HepG2 (cell line): ENCODE data around the gene PLXNA1. TPM values are rescaled to one million over a fixed set of nuclear protein-coding genes. Genes with fewer than 3 reads are reported as not detected.

Experiments used
- ISX ChIP-seq: sonication (generic); formaldehyde crosslinking; conservative IDR thresholded peaks from 2 replicates; pipeline ENCODE4 v1.5.0; 2020; ENCODE audit warnings: missing genetic modification reagents
- KDM6A ChIP-seq: IDR thresholded peaks from 2 replicates; pipeline ENCODE4 v1.6.1; 2016; ENCODE audit warnings: low read depth
- MIER2 ChIP-seq: IDR thresholded peaks from 2 replicates; pipeline ENCODE4 v1.6.1; 2016; ENCODE audit warnings: missing biosample characterization, missing genetic modification reagents
- ZNF558 ChIP-seq: sonication (generic); formaldehyde crosslinking; IDR thresholded peaks from 2 replicates; pipeline ENCODE4 v1.9.0; 2022; ENCODE audit warnings: mild to moderate bottlenecking, missing genetic modification reagents, borderline replicate concordance
- polyA plus RNA-seq, 8 experiments: library from polyadenylated mRNA; depleted of rRNA in 3 of 8; stranded (reverse) in 7 of 8; unstranded in 1 of 8; fragments of >200 nt; fragmentation: Illumina TruSeq in 4 of 8; extraction: Trizol in 4 of 8; gene quantifications; 2 replicates each; pipeline versions ENCODE4 v1.2.1 to v1.2.3, GENCODE V29; 2011 to 2016; ENCODE audit warnings: low read depth in 4 of 8, missing spikeins in 1 of 8, mixed read lengths in 1 of 8; ENCODE audit not compliant: insufficient read depth in 1 of 8
- total RNA-seq, 5 experiments: library from RNA; depleted of rRNA; stranded (reverse); fragments of >200 nt; fragmentation: Illumina TruSeq; extraction: Trizol; gene quantifications; 2 replicates each; pipeline ENCODE4 v1.2.3, GENCODE V29; 2016; ENCODE audit warnings: low read depth in 1 of 5
- TF ChIP-seq, protein P1 (sequence below): sonication (generic); formaldehyde crosslinking; IDR thresholded peaks from 2 replicates; pipeline ENCODE4 v1.5.1; 2020; ENCODE audit warnings: mild to moderate bottlenecking, missing genetic modification reagents, moderate library complexity
- TF ChIP-seq, protein P2 (sequence below): sonication (generic); formaldehyde crosslinking; IDR thresholded peaks from 2 replicates; pipeline ENCODE4 v1.4.0; 2020; ENCODE audit warnings: missing genetic modification reagents

The PLXNA1 gene
- total and polyA plus RNA-seq, 2 of the 13 experiments (the other 11 are each of a cell fraction or from before 2014, with no cell fraction given), result 16.6 to 18.2 TPM

DNA sequence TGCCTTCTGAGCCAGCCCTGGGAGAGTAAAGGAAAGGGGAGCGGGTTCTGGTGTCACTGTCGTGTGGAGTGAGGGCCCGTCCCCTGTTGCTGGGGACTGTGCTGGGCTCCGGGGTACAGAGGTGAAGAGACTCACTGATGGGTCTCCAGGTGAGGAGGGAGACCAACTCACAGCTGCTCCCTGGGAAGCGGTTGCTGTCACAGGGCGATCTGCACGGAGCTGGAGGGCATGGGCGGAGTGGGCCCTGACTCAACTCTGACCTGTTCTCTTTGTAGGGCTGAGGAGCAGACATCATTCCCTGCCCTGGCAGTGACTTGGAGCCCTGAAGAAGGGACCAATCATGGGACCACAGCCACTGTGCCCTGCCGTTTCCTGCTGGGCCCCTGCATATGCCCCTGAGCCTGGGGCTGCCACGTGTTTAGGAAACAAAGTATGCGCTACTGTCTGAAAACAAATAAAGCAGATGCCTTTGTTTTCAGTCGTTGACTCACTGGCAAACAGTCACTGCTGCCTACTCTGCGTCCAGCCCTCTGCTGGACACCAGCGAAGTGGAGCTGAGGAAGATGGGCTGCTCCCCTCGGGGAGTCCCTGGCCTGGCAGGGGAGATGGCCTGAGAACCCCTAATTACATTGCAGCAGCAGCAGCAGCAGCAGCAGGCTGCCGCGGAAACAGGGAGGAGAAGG lies 22.9 kb upstream of the PLXNA1 start (continued):
- TF ChIP-seq, protein P1, sequence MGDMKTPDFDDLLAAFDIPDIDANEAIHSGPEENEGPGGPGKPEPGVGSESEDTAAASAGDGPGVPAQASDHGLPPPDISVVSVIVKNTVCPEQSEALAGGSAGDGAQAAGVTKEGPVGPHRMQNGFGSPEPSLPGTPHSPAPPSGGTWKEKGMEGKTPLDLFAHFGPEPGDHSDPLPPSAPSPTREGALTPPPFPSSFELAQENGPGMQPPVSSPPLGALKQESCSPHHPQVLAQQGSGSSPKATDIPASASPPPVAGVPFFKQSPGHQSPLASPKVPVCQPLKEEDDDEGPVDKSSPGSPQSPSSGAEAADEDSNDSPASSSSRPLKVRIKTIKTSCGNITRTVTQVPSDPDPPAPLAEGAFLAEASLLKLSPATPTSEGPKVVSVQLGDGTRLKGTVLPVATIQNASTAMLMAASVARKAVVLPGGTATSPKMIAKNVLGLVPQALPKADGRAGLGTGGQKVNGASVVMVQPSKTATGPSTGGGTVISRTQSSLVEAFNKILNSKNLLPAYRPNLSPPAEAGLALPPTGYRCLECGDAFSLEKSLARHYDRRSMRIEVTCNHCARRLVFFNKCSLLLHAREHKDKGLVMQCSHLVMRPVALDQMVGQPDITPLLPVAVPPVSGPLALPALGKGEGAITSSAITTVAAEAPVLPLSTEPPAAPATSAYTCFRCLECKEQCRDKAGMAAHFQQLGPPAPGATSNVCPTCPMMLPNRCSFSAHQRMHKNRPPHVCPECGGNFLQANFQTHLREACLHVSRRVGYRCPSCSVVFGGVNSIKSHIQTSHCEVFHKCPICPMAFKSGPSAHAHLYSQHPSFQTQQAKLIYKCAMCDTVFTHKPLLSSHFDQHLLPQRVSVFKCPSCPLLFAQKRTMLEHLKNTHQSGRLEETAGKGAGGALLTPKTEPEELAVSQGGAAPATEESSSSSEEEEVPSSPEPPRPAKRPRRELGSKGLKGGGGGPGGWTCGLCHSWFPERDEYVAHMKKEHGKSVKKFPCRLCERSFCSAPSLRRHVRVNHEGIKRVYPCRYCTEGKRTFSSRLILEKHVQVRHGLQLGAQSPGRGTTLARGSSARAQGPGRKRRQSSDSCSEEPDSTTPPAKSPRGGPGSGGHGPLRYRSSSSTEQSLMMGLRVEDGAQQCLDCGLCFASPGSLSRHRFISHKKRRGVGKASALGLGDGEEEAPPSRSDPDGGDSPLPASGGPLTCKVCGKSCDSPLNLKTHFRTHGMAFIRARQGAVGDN (CRISPR knock-in tag), result peak; percentile 36
- TF ChIP-seq MIER2 (no peak), ISX (CRISPR knock-in tag) (no peak), ZNF558 (CRISPR knock-in tag) (no peak), KDM6A (CRISPR knock-in tag) (no peak)
- TF ChIP-seq, protein P2, sequence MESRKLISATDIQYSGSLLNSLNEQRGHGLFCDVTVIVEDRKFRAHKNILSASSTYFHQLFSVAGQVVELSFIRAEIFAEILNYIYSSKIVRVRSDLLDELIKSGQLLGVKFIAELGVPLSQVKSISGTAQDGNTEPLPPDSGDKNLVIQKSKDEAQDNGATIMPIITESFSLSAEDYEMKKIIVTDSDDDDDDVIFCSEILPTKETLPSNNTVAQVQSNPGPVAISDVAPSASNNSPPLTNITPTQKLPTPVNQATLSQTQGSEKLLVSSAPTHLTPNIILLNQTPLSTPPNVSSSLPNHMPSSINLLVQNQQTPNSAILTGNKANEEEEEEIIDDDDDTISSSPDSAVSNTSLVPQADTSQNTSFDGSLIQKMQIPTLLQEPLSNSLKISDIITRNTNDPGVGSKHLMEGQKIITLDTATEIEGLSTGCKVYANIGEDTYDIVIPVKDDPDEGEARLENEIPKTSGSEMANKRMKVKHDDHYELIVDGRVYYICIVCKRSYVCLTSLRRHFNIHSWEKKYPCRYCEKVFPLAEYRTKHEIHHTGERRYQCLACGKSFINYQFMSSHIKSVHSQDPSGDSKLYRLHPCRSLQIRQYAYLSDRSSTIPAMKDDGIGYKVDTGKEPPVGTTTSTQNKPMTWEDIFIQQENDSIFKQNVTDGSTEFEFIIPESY (CRISPR knock-in tag), result peak; percentile 76
